Stimulated activated CD8-positive, alpha-beta memory T cell treated with anti-CD3 and anti-CD28 coated beads, Interleukin-4, amount 100 ng/mL, for 24 hours (primary cell): ENCODE results near the gene ANKMY1.

Source experiments
- DNase-seq: peaks from one replicate; pipeline ENCODE4 v3.0.0-alpha.2; 2020; ENCODE audit warnings: low read depth

The ANKMY1 gene

DNA sequence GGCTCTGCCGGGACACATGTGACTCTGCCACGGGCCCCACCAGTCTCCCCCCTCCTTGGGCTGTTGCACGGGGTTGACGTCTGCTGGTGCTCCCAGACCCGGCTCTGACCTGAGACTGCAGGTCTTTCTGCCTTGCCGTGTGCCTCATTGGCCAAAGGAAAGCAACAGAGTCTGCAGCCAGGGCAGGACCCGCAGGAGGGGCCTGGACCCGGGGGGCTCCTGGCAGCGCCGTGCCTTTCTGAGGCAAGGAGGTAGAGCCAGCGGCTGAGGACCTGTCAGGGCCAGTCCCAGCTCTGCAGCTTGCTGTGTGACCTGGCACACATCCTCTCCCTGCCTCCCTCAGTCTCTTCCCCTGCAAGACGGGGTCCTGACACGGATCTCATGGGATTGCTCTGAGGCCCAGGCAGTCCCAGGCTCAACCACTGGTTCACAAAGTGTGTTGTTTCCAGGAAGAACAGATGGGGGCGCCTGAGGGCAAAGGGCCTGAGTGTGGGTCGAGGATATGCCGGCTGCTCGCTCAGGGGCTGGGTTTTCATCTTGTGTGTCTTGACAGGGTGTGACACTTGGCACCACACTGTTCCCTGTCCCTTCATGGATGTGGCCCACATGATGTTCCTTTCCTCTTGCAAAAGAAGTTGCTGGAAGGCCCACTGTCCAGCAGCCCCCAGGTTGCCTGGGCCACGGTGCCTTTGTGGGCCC is 37.7 kb upstream of the ANKMY1 start:
- peak; percentile 19 for DNase-seq

DNA sequence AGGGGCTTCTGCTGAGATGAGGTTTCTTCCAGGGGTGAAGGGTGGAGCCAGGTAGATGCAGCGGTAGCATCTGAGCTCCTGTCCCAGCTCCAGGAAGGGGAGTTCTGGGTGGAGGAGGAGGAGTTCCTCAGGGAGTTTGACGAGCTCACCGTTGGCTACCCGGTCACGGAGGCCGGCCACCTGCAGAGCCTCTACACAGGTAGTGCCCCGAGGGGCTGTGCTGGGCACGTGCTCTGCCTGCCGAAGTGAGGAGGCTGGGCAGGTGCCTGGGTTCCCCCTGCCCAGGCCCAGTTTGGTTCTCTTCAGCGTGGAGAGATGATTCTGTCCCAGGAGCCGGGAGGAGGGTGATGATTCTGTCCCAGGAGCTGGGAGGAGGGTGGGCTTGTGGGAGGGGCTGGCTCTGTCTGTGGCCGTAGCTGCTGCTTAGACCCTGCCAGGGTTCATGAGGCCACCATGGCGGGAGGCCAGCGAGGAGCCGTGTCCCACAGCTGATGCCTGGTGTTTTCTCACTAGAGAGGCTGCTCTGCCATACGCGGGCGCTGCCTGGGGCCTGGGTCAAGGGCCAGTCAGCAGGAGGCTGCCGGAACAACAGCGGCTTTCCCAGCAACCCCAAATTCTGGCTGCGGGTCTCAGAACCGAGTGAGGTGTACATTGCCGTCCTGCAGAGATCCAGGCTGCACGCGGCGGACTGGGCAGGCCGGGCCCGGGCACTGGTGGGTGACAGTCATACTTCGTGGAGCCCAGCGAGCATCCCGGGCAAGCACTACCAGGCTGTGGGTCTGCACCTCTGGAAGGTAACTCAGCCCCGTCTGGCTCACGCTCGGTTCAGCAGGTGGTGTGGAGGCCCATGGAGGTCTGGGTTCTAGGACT is 37.0 kb upstream of the ANKMY1 start:
- DNase-seq, result no peak

DNA sequence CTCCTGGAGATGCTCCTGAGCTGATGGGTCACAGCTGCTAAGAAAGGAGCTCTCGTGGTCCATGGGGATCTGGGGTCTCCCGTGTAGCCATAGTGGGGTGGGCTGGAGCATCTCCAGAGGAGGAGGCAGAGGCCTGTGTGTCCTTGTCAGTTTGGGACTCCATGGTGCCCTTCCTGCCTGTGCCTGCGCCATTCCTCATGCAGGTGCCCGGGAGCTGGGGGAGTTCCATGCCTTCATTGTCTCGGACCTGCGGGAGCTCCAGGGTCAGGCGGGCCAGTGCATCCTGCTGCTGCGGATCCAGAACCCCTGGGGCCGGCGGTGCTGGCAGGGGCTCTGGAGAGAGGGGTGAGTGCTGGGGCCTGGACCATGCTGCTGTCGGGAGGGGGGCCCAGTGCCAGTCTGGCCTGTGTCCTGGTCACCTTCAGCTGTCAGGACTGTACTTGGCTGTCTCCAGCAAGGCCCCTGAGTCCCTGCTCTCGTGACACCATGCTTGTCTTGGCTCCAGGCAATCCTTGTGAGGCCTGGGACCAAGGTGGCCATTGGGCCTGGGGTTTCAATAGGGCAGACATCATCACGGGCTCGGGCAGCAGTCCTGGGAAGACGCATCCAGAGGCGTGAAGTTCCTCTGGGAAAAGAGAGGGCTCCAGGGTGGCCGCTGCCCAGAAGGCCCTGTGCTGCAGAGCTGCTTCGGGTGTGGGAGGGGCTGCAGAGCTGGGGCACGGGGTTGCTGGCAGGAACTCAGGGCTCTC is 36.1 kb upstream of the ANKMY1 start:
- no peak for DNase-seq

DNA sequence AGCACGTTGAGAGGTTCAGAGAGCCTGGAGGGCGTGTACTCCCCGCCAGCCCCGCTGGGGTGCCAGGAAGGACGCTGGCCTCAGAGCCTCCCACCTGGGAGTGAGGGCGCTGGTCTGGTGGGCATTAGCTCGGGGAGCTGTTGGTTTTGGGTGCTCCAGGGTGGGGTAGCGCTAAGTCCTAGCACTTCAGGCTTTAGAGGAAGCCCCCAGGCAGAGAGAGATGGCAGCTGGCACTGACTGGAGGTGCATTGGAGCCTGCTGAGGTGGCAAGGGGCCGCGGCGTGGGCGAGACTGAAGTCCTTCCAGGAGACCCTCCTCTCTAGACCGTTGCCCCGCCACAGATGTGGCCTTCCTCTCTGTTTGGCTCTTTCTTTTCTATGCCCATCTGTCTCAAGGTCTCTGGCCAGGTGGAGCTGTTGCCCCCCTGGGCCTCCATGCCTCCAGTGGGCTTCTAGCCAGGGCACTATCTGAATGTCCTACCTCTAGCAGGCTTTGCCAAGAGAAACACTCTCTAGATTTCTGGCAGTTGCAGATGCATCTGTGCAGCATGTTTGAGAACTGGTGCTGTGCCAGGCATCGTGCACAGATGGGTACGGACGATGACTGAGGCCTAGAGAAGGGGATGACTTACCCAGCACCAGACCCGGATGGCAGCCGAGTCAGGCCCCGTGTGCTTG is 35.4 kb upstream of the ANKMY1 start:
- DNase-seq, result no peak

DNA sequence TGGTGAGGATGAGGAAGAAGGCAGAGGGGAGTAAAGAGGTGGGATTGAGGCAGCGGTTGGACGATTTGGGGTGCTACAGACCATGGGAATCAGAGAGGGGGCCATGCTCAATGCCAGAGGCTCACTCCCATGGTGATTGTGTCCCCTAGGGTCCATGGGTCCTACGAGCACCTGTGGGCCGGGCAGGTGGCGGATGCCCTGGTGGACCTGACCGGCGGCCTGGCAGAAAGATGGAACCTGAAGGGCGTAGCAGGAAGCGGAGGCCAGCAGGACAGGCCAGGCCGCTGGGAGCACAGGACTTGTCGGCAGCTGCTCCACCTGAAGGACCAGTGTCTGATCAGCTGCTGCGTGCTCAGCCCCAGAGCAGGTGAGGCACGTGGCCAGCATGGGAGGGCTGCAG is 34.0 kb upstream of the ANKMY1 start:
- no peak for DNase-seq

DNA sequence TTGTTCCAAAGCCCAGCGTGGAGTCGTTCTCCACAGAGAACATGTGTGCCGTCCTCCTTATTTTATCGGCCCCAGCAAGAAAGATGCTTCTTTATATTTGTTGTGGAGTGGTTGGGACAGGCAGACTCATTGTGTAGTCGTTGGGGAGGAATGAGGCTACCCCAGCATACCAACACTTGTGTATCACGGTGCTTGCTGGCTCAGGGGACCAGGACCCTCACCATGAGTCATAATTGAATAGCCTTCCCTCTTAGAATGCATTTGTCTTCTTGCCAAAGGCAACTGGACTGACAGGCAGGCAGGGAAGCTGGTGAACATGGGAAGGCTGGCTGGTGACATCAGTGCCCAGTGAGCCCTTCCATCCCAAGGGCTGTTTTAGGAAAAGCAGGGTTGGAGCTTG is 33.4 kb upstream of the ANKMY1 start:
- no peak for DNase-seq

DNA sequence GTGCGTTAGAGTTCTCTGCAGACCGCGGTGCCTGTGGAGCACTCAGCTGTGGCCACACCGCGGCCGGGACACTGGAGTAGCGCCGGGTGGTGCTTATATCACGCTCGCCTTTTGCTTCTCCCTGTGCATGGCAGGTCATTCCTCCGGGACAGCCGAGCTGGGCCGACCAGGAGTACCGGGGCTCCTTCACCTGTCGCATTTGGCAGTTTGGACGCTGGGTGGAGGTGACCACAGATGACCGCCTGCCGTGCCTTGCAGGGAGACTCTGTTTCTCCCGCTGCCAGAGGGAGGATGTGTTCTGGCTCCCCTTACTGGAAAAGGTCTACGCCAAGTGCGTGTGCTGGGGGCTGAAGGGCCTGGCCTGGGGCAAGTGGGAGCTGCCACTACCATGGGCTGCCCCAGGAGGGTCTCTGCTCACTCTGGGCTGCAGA is 32.9 kb upstream of the ANKMY1 start:
- DNase-seq, result no peak

DNA sequence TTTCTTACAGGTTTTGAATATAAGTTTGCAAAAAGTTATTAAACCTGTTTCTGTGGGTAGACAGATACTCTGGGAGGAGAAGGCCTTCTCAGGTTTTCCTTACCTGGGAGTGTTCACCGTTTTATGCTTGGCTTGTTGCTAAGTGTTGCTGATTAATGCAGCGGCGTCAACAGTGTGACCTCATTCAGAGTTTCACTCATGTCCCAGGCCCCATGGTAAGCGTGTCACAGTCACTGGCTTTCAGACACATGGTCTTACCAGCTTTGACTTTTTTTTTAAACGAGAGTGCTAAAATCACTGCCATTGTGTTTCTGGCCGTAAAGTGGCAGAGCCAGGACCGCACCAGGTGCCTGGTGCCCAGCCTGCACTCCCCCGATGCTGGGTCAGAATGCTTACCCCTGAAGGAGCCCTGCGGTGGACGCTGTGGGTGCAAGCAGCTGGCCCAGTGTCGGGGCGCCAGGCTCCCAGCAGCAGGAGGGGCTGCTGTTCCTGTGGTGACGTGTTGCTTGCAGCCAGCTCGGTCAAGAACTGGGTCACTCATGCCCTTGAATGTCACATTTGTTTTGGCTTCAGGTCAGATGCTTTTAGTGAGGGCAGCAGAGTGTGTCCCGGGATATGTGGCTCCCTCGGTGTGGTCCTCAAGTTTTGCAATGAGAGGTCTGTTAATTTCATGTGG is 32.2 kb upstream of the ANKMY1 start:
- no peak for DNase-seq

DNA sequence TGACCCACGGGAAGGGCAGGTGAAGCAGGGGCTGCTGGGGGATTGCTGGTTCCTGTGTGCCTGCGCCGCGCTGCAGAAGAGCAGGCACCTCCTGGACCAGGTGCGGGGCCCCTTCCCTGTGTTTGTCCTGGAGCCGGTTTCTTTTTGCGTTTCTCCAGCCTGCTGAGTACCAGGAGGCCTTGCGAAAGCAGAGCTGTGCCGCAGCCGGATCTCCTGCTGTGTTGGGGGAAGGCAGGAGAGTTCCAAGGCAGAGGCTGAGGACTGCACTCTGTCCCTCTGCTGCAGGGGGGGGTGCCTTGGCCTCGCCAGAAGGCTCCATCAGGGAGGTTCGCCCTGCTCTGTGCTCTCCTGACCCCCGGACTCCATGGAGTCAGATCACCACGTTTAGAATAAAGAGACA is 31.6 kb upstream of the ANKMY1 start:
- no peak for DNase-seq

DNA sequence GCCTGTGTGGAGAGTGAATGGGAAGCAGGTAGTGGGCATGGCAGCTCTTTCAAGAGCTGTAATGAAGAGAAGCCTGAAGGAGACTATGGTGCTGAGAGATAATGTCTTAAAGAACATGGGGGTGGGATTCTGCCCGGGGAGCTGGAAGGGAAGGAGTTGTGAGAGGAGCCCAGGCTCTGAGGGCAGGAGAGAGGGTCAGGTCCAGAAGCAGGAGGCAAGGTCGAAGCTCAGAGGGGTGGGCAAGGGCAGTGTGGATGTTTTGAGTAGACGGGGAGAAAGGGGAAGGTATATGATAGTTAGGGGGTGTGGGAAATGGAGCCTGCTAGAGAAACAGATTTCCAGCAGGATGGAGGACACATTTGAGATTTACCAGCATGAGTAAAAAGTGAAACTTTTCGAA is 30.9 kb upstream of the ANKMY1 start:
- DNase-seq, result no peak

DNA sequence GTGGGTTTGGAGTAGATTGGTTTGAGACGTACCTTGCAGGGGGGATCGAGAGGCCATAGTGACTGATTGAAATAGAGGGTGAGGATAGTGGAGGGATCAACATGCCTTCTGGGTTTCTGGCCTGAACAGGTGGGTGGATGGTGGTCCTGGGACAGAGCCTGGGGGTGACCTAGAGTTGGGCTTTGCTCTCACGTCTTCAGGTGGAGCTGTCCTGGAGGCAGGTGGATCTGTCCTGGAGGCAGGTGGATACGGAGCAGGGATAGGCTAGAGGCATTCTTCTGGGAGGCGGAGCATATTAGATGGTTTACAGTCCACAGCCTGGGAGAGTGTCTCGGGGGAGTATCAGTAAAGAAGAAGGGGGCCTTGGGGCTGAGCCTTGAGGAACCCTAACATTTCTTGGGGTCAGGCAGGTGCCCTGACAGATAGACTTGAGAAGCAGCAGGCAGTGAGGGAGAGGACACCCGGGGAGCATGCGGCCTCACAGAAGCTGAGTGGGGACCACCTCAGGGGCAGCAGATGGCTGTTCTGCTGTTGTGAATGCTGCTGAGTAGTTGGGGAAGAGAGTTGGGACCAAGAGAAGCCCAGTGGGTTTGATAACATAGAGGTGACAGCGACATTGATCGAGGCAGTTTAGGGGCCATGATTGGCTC is 30.3 kb upstream of the ANKMY1 start:
- no peak for DNase-seq

DNA sequence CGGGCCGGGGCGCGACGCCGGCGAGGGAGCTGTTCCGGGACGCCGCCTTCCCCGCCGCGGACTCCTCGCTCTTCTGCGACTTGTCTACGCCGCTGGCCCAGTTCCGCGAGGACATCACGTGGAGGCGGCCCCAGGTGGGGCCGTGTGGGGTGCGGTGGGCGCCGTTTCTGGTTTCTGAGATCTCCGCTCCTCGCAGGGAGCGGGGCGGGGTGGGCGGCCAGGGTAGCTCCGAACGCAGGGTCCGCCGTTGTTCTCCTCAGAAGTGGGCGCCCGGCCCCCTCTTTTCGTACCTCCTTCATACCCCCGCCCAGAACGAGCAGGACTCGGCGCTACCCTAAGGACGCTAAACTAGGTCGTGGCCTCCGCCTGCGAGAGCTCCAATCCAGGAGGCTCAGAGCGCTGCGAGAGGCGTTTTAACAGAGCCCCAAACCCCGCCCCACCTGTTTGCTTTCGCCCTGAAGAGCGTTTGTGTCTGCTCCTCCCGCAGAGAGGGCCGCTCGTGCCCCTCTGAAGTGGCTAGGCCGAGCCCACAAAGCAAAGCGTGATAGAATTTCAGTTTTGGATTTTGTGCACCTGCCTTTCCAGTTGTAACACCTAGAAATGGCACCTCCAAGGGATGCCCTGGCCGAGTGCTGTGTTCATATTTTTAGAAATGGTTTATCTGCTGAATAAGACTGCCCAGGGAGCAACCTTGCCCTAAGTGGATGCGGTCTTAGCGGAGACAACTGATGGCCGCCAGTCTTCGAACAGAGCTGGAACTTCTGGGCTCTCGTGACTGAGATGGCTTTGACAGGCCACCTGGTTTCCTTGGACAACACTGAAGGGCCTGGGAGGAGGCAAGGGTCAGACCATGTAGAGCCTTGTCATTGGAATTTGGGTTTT is 29.4 kb upstream of the ANKMY1 start:
- DNase-seq, result peak; percentile 48

DNA sequence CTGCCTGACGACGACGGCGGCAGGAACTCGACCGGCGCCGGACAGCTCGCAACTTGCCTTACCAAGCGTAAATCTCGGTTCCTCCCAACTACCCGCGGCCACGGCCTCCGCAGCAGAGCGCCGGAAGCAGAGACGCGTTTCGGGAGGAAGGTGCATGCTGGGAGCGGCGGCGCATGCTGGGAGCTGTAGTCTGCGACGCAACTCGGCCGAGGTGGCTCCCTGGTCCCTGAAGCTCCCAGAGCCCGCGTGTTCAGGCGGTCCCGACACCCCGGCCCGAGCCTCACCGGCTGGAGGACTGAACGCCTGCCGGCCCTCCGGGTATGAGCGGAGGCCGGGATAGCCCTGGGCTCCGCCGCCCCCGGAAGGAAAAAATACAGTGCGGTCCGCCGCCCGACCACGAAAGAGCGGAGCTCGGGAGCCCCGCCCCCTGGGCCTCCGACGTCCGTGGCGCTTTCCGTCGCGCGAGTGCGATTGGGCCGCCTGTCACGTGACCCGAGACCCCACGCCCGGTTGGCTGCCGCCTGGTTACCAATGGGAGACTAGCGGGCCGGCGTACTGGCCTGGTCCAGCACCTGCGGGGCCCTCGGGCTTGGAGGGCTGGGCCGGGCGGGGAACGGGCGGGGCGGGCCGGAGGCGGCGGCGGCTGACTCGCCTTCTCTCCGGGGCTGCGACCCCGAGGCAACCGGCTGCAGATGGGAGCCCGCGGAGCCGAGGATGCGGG is 28.6 kb upstream of the ANKMY1 start, which contains the start of gene CAPN10:
TSS of gene CAPN10 (plus strand) at position 537 of the 721 bp plus-strand sequence. CDS start at position 715, 178 bp downstream.
- peak; percentile 95 for DNase-seq

DNA sequence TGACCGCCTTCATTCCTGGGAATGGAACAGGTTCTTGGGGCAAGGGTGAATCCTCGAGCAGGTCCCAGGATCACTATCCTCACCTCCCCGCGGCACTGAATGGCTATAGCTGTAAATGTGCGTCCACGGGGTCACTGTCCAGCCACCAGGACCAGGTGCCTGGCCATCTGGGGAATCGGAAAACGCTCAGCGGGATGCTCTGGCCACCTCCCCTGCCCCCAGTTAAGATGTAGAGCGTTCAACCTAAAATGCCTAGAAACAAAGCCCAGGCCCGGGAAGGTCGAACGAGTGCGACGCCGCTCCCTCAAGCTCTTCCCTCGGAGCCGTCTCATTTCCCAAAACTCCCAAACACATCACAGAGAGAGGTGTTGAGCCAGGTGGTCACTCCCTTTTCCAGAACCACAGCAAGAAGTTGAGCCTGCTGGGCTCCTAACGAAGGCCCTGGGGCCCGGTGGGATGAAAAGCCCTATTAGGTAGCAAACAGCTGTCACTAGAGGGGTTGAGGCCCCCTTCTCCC is 28.0 kb upstream of the ANKMY1 start:
- no peak for DNase-seq

DNA sequence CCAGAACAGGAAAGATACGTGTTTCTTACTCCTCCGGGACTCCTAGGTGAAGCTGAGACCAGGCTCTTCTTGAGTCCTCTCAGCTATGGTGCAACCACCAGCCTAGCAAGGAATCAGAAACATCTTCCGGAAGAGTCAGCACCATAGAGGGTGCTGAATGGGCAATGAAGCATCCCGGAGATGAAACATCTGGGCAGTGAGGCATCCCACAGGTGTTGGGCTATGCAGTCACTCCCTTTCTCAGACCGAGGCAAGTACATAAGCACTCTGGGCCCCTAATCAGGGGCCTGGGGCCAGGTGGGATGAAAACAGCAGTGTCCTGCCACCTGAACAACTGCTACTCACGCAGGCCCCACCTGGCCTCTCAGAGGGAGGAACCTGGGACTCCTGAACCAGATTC is 27.3 kb upstream of the ANKMY1 start:
- DNase-seq, result no peak

DNA sequence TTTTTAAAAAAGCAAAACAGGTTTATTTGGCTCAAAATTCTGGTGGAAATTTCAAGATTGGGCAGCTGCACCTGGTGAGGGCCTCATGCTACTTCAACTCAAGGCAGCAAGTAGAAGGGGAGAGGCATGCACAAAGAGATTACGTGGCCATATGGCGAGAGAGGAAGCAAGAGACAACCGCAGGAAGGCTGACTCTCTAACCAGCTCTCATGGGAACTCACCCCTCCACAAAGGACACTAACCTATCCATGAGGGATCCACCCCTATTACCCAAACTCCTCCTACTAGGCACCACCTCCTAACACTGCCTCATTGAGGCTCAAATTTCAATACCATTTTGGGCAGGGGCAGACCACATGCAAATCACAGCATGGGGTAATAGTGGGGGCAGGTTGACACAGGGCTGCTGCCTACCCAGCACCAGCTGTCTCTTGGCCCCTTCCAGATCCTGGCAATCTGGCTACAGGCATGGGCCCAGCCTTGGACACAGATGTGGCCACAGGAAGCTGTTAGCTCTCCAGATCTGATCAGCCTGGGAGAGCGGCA is 26.8 kb upstream of the ANKMY1 start:
- DNase-seq, result no peak

DNA sequence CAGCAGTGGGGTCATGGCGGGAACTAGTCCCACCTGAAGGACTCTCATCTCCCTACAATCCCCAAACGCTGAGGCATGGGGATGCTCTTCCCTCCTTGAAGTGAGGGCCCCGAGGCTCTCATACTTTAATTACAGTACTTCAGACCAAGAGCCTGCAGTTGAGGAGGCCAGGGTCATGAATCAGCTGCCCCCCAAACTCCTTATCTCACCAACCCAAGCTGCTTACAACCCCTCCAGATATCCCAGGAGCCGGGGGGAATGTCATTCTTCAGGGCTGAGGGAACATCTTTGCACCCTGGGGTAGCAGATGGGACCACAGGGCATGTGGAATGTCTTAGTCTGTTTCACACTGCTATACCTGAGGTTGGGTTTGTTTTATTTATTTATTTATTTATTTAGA is 26.0 kb upstream of the ANKMY1 start:
- DNase-seq, result no peak

DNA sequence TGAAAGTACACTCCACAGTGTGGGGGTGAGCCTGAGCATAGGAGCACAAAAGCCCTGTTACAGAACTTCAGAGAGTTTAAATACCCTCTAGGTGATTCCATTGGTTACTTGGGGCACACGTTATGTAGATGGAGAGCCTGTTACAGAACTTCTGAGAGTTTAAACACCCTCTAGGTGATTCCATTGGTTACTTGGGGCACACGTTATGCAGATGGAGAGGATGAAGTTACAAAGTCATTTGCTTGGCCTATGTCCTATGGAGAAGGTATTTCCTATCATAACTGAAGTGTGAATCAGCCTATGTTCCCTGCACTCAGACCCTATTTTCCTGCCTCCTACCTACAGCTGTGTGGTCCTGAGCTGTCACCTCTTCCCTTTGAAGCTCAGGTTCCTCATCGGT is 25.0 kb upstream of the ANKMY1 start:
- no peak for DNase-seq

DNA sequence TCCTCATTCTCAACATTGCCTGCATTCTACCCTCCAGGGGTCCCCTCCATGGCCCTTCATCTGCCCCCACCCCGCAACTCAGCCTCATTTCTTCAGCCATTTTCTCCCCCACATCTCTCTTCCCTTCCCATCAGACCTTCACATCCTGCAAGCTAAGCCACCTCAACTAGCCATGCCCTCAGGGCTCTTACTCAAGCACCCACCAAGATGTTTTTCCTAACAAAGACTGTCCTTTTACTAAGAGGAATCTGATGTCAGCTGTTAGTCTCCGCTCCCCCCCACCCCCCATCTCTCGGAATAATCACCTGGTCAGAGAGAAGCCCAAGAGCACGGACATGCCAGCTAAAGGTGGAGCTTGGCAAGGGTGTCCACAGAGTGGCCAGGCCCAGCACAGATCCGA is 24.0 kb upstream of the ANKMY1 start:
- no peak for DNase-seq
